HUES6 (cell line): ENCODE measurements around the gene HECTD1.

ENCODE experiments used
- H3K27ac ChIP-seq: 2 replicates; pipeline ENCODE4 v1.7.0; 2013; ENCODE audit warnings: low read depth, mild to moderate bottlenecking, low read length, inconsistent platforms
- H3K27me3 ChIP-seq: 2 replicates; pipeline ENCODE4 v1.6.1; 2013; ENCODE audit warnings: low read length; ENCODE audit not compliant: control insufficient read depth, insufficient read depth
- H3K36me3 ChIP-seq: 2 replicates; pipeline ENCODE4 v1.6.1; 2013; ENCODE audit warnings: low read length; ENCODE audit not compliant: control insufficient read depth, insufficient read depth
- H3K4me1 ChIP-seq: 2 replicates; pipeline ENCODE4 v1.6.1; 2013; ENCODE audit warnings: low read length; ENCODE audit not compliant: control insufficient read depth, insufficient read depth
- H3K4me3 ChIP-seq: 2 replicates; pipeline ENCODE4 v1.5.1; 2013; ENCODE audit warnings: low read depth, low read length
- H3K9ac ChIP-seq: one replicate; pipeline ENCODE4 v1.6.1; 2013; ENCODE audit warnings: mild to moderate bottlenecking, low read length
- H3K9me3 ChIP-seq: 2 replicates; pipeline ENCODE4 v1.6.1; 2013; ENCODE audit warnings: low read depth, low read length; ENCODE audit not compliant: control insufficient read depth, insufficient read depth

The HECTD1 gene

DNA sequence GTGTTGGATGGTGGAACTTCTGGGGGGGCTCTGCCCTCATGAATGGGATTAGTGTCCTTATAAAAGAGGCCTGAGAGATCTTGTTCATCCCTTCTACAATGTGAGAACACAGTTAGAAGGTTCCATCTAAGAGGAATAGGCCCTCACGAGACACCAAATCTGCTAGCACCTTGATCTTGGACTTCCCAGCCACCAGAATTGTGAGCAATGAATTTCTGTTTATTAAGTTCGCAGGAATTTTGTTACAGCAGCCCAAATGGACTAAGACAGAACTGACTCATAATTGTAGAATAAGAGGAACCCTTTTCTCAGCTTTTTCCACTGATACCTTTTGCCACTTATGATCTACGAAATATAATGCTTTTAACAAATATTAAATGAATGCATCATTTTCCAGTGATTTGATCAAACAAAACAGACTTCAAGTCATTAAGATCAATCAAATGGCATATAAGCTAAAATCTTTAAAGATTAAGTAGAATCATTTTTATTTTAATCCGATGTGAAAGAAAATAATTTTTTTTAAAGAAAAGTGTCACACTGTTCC lies 68.2 kb downstream of the HECTD1 start:
- Histone ChIP-seq H3K4me3 (no peak overlapping the region), H3K36me3 (peaks cover 83% of the 10 kb centered on the region), H3K9me3 (no peaks in the 10 kb centered on the region), H3K27ac (no peak overlapping the region), H3K9ac (no peak overlapping the region), H3K27me3 (no peaks in the 10 kb centered on the region), H3K4me1 (no peaks in the 10 kb centered on the region)

DNA sequence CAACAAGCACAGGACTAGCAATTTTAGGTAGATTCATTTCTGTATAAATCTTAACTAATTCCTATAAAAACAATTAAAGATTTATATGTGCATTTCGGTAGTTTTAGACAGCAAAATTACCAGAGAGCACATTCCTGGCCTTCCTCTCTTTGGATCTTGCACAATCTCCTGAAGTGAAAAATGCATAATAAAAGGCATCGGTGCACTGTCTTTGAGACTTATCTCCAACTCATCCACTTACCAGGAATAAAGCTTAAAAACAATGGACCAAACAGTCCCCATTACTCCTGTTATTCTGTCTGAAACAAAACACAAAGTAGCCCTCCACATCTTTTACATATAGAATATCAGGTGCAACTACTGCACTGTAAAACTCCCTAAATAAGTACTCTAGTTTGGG lies 69.3 kb downstream of the HECTD1 start:
- Histone ChIP-seq H3K27me3 (no peaks in the 10 kb centered on the region), H3K36me3 (peaks cover 83% of the 10 kb centered on the region), H3K4me1 (no peaks in the 10 kb centered on the region), H3K4me3 (no peak overlapping the region), H3K9ac (no peak overlapping the region), H3K27ac (no peak overlapping the region), H3K9me3 (no peaks in the 10 kb centered on the region)

DNA sequence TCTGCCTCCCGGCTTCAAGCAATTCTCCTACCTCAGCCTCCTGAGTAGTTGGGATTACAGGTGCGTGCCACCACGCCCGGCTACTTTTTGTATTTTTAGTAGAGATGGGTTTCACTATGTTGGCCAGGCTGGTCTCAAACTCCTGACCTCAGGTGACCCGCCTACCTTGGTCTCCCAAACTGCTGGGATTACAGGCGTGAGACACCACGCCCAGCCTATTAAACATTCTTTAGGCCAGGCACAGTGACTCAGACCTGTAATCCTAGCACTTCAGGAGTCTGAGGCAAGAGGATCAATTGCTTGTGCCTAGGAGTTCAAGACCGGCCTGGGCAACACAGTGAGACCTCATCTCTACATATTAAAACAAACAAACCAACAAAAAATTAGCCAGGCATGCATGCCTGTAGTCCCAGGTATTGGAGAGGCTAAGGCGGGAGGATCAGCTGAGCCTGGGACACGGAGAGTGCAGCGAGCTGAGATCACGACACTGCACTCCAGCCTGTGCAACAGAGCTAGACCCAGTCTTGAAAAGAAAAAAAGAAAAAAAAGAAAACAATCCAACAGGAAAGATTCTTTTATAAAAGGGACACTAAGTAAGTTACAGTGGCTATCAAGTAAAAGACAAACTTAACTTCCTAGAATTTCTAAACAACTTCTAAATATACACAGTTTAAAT lies 70.2 kb downstream of the HECTD1 start:
- no peak overlapping the region for H3K9ac ChIP-seq
- H3K4me1 ChIP-seq: no peaks in the 10 kb centered on the region
- H3K36me3 ChIP-seq: peaks cover 86% of the 10 kb centered on the region
- H3K9me3 ChIP-seq: no peaks in the 10 kb centered on the region
- no peaks in the 10 kb centered on the region for H3K27me3 ChIP-seq
- H3K27ac ChIP-seq: no peak overlapping the region
- no peak overlapping the region for H3K4me3 ChIP-seq

DNA sequence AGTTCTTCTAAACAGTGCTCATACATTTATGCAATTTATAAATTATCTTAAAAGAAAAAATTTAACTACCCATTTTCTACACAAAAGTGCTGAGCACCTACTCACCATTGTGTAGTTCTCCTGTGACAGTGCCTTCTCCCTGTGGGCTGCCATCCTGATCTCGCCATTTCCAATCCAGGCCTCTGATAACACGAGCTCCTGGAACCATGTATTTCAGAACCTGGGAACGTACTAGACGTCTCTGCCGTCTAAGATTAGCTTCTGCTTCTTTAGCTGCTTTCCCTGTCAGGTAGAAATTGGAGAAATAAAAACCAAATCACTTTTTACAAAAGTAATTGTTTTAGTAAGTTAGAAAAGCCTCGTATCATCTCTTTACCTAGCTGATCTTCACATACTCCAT lies 74.5 kb downstream of the HECTD1 start:
- no peaks in the 10 kb centered on the region for H3K27me3 ChIP-seq
- no peak overlapping the region for H3K9ac ChIP-seq
- H3K9me3 ChIP-seq: no peaks in the 10 kb centered on the region
- H3K4me3 ChIP-seq: no peak overlapping the region
- no peaks in the 10 kb centered on the region for H3K4me1 ChIP-seq
- peaks cover 88% of the 10 kb centered on the region for H3K36me3 ChIP-seq
- 0 out of 2 replicates have a peak overlapping the region, but pooled peaks have one; percentile 28 for H3K27ac ChIP-seq

DNA sequence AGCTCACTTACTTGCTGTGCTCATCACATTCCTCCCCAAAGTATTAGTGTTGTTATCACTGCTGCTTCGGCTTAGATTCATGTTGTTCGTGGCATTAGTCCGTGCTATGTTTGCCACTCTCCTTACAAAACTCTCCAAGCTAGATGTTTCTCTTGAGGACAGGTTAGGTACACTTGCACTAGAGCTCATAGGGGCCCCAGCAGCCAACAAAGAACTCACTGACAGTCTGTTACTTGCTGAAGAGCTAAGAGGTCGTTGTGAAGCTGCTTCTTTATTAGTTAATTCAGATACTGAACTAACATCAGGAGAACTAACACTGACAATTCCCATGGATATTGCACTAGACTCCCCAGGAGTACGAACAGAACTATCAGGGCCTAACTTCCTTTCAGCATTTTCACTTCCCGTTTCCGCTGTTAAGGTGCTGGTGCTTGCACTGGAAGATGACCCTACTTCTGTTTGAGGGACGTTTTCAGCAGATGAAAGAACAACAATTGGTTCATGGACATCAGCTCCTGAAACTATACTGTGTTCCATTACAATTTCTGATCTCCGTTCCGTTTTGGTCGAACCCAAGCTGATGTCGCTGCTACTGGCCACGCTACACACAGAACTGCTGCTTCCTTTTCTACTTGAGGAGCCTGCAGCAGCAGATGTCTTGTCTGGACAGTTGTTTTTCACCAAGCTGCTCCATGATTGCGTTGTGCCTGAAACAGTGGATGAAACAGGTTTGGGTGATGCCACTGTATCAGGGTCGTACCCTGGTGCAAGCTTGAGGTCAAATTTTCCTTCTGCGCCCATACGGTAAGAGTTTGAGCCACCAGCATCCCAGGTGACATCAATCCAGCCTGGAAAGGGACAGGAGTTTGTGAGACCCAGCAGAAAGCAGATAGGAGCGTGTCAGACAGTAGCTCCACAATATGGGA lies 78.7 kb downstream of the HECTD1 start:
- peak overlapping the region; percentile 17 for H3K9ac ChIP-seq
- peaks cover 84% of the 10 kb centered on the region for H3K36me3 ChIP-seq
- no peaks in the 10 kb centered on the region for H3K9me3 ChIP-seq
- no peak overlapping the region for H3K27ac ChIP-seq
- H3K4me3 ChIP-seq: no peak overlapping the region
- peaks cover 10% of the 10 kb centered on the region for H3K4me1 ChIP-seq
- H3K27me3 ChIP-seq: no peaks in the 10 kb centered on the region

DNA sequence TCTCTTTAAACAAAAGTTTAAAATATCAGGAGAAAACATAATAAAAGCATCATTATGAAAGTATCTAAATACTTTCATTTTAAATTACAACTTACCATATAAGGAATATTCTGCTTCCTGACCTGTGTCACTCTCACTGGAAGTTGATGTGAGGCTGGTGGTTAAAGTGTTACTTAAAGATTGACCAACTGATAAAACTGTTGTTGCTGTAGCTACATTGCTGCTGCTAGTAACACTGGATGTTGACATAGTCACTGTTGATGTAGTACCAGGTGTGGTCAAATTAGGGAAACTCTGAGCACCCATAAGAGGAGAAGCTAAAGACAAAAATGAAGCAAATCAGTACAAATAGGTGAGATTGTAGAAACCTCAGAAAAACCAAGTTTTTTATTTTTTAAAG lies 79.9 kb downstream of the HECTD1 start:
- H3K36me3 ChIP-seq: peaks cover 76% of the 10 kb centered on the region
- no peak overlapping the region for H3K27ac ChIP-seq
- H3K4me1 ChIP-seq: peaks cover 20% of the 10 kb centered on the region
- no peaks in the 10 kb centered on the region for H3K9me3 ChIP-seq
- no peak overlapping the region for H3K9ac ChIP-seq
- no peaks in the 10 kb centered on the region for H3K27me3 ChIP-seq
- H3K4me3 ChIP-seq: no peak overlapping the region

DNA sequence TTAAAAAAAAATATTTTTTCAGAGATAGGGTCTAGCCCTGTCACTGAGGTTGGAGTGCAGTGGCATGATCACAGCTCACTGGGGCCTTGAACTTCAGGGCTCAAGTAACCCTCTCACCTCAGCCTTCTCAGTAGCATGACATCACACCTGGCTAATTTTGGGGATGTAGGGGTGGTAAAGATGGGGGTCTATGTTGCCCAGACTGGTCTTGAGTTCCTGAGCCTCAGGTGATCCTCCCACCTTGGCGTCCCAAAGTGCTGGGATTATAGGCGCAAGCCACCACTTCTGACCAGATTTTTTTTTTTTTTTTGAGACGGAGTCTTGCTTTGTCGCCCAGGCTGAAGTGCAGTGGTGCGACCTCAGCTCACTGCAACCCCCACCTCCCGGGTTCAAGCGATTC lies 80.9 kb downstream of the HECTD1 start:
- no peak overlapping the region for H3K9ac ChIP-seq
- no peaks in the 10 kb centered on the region for H3K9me3 ChIP-seq
- peaks cover 76% of the 10 kb centered on the region for H3K36me3 ChIP-seq
- no peak overlapping the region for H3K4me3 ChIP-seq
- H3K4me1 ChIP-seq: peaks cover 29% of the 10 kb centered on the region
- H3K27me3 ChIP-seq: no peaks in the 10 kb centered on the region
- H3K27ac ChIP-seq: no peak overlapping the region

DNA sequence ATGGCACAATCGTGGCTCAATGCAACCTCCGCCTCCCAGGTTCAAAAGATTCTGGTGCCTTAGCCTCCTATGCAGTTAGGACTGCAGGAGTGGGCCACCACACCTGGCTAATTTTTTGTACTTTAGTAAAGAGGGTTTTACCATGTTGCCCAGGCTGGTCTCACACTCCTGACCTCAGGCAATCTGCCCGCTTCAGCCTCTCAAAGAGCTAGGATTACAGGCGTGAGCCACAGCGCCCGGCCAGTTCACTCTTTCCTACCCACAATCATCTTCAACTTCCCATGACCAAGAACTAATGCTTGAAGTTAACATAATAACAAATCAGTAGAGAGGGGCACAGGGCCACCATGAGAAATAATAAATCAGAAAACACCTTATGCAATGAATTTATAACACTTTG lies 82.4 kb downstream of the HECTD1 start:
- H3K9ac ChIP-seq: no peak overlapping the region
- no peaks in the 10 kb centered on the region for H3K27me3 ChIP-seq
- H3K36me3 ChIP-seq: peaks cover 76% of the 10 kb centered on the region
- H3K4me1 ChIP-seq: peaks cover 29% of the 10 kb centered on the region
- no peak overlapping the region for H3K4me3 ChIP-seq
- no peak overlapping the region for H3K27ac ChIP-seq
- H3K9me3 ChIP-seq: no peaks in the 10 kb centered on the region

DNA sequence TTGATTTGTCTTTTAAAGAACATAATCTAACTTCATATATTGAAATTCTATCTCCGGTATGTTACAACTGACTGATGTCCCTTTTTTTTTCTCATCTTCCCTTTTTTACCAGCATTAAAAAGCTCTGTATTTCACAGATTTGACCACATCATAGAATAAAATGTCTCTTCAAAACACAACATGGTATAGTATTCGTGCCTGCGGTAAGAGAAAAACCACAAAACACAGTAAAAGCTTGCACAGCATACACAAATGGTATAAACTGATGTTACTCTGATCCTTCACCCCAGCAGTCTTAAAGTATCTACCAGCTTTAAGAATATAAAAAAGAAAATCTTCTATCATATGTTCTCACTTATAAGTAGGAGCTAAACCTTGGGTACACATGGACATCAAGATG lies 83.4 kb downstream of the HECTD1 start:
- H3K4me3 ChIP-seq: no peak overlapping the region
- no peaks in the 10 kb centered on the region for H3K27me3 ChIP-seq
- H3K9me3 ChIP-seq: no peaks in the 10 kb centered on the region
- H3K36me3 ChIP-seq: peaks cover 77% of the 10 kb centered on the region
- H3K27ac ChIP-seq: 0 out of 2 replicates have a peak overlapping the region, but pooled peaks have one; percentile 58
- no peak overlapping the region for H3K9ac ChIP-seq
- peaks cover 29% of the 10 kb centered on the region for H3K4me1 ChIP-seq

DNA sequence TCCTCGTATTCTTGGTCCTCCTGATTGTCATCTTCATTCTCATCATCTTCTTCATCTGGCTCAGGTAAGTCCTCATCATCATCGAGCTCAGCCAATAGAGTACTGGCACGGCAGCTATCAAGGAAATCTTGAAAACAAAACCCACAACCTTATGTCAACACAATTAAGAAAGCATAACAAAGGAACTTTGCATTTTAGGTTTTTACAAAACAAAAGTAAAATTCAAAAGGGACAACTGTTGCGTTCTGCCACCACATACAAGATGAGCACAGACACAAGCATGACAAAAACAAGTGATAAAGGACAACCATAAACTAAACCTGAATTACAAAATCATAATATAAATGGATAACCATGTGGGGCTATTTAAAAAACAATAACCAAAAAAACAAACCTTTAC lies 84.7 kb downstream of the HECTD1 start:
- Histone ChIP-seq H3K27me3 (no peaks in the 10 kb centered on the region), H3K4me1 (peaks cover 29% of the 10 kb centered on the region), H3K36me3 (peaks cover 76% of the 10 kb centered on the region), H3K27ac (peak overlapping the region; percentile 58), H3K9ac (no peak overlapping the region), H3K9me3 (no peaks in the 10 kb centered on the region), H3K4me3 (no peak overlapping the region; the same call in 1 of the 2 replicates)

DNA sequence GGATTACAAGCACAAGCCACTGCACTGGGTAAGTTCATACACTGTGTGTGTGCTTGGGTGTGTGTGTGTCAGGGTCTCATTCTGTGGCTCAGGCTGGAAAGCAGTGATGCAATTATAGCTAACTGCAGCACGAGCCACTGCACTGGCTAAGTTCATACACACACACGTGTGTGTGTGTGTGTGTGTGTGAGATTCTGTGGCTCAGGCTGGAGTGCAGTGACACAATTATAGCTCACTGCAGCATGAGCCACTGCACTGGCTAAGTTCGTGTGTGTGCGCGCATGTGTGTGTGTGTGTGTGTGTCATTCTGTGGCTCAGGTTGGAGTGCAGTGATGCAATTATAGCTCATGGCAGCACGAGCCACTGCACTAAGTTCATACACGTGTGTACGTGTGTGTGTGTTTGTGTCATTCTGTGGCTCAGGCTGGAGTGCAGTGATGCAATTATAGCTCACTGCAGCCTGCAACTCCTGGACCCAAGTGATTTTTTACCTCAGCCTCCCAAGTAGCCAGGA lies 85.4 kb downstream of the HECTD1 start:
- Histone ChIP-seq H3K36me3 (peaks cover 76% of the 10 kb centered on the region), H3K27ac (peak overlapping the region; percentile 10; the same call in 1 of the 2 replicates), H3K9ac (no peak overlapping the region), H3K9me3 (no peaks in the 10 kb centered on the region), H3K4me1 (peaks cover 29% of the 10 kb centered on the region), H3K27me3 (no peaks in the 10 kb centered on the region), H3K4me3 (no peak overlapping the region)
